ENCODE data around the gene CTPS1. TPM values are rescaled to one million over a fixed set of nuclear protein-coding genes. Genes with fewer than 3 reads are reported as not detected.

Gene CTPS1
- total RNA-seq, 1 donor from 2014 or later, result 21.7 TPM

- DNase-seq, result peak; percentile 91
- ATAC-seq, result peak; percentile 87
- no peak for TF ChIP-seq CTCF (IDR thresholded peaks at IDR 0.05)
- Histone ChIP-seq H3K4me1 (peaks cover 10% of the 10 kb centered on the region), H3K27me3 (no peaks in the 10 kb centered on the region), H3K4me3 (peak overlapping the region; percentile 8), H3K36me3 (no peaks in the 10 kb centered on the region), H3K9me3 (no peaks in the 10 kb centered on the region), H3K27ac (peak overlapping the region; percentile 47)
- intact Hi-C loops (cut with DNase I), result no loop called here
Observed at GRCh38 chr1:41020109-41020576, 40.6 kb downstream of the CTPS1 start.

GRCh38 chr1:41020654-41021053 lies 41.2 kb downstream of the CTPS1 start:
- no peaks in the 10 kb centered on the region for H3K27me3 ChIP-seq
- DNase-seq (peak; percentile 79), ATAC-seq (peak; percentile 82)
- intact Hi-C loops (cut with DNase I), result no loop called here
- H3K27ac ChIP-seq, result peak overlapping the region; percentile 47
- no peaks in the 10 kb centered on the region for H3K36me3 ChIP-seq
- peaks cover 10% of the 10 kb centered on the region for H3K4me1 ChIP-seq
- TF ChIP-seq CTCF (IDR thresholded peaks at IDR 0.05), result no peak
- H3K9me3 ChIP-seq, result no peaks in the 10 kb centered on the region
- H3K4me3 ChIP-seq, result peak overlapping the region; percentile 8

GRCh38 chr1:41021526-41022308 lies 42.2 kb downstream of the CTPS1 start, which contains the start of gene SLFNL1:
Gene SLFNL1 (minus strand): TSS chr1:41021725. CDS start chr1:41020660, 1,065 bp downstream.
- H3K36me3 ChIP-seq, result no peaks in the 10 kb centered on the region
- no peaks in the 10 kb centered on the region for H3K9me3 ChIP-seq
- no peak for ATAC-seq
- H3K27ac ChIP-seq, result peak within 1 kb of the TSS; percentile 47
- H3K27me3 ChIP-seq, result no peaks in the 10 kb centered on the region
- H3K4me3 ChIP-seq, result no peak within 1 kb of the TSS
- H3K4me1 ChIP-seq, result peaks cover 10% of the 10 kb centered on the region
- no peak for TF ChIP-seq CTCF (IDR thresholded peaks at IDR 0.05)
- intact Hi-C loops (cut with DNase I), result no loop called here
- no peak for DNase-seq

GRCh38 chr1:41022424-41022823 lies 42.9 kb downstream of the CTPS1 start:
- Histone ChIP-seq H3K27me3 (no peaks in the 10 kb centered on the region), H3K4me1 (peaks cover 10% of the 10 kb centered on the region), H3K27ac (no peak overlapping the region), H3K4me3 (no peak overlapping the region), H3K9me3 (no peaks in the 10 kb centered on the region), H3K36me3 (no peaks in the 10 kb centered on the region)
- no peak for DNase-seq
- no peak for ATAC-seq
- TF ChIP-seq CTCF (IDR thresholded peaks at IDR 0.05), result no peak
- intact Hi-C loops (cut with DNase I), result no loop called here

- DNase-seq (no peak), ATAC-seq (no peak)
- no peaks in the 10 kb centered on the region for H3K27me3 ChIP-seq
- H3K4me3 ChIP-seq, result no peak overlapping the region
- H3K27ac ChIP-seq, result no peak overlapping the region
- intact Hi-C loops (cut with DNase I), result no loop called here
- no peak for TF ChIP-seq CTCF (IDR thresholded peaks at IDR 0.05)
- H3K36me3 ChIP-seq, result peaks cover 7% of the 10 kb centered on the region
- peaks cover 10% of the 10 kb centered on the region for H3K4me1 ChIP-seq
- no peaks in the 10 kb centered on the region for H3K9me3 ChIP-seq
Observed at GRCh38 chr1:41023279-41023990, 43.9 kb downstream of the CTPS1 start.
